H1 (cell line): ENCODE data around the gene SPOCD1. TPM values are rescaled to one million over a fixed set of nuclear protein-coding genes. Genes with fewer than 3 reads are reported as not detected.
A peak's percentile ranks its signal among the peaks of the same experiment; 100 is the strongest.

Experiments
- CTCF ChIA-PET: fragments of 300-600 bp; sonication (Branson Sonifier 250); formaldehyde crosslinking; loops from one replicate; lab custom pipeline; 2021; ENCODE audit not compliant: partially characterized antibody; lab: Charles Lee
- POLR2A ChIA-PET: fragments of 300-600 bp; sonication (Branson Sonifier 250); formaldehyde crosslinking; loops from one replicate; lab custom pipeline; 2021; ENCODE audit warnings: inconsistent platforms; ENCODE audit not compliant: partially characterized antibody; lab: Charles Lee
- DNase-seq, 2 experiments: peaks; one replicate each; pipeline versions ENCODE4 v3.0.0 to v3.0.0-alpha.2; 2010 to 2022; ENCODE audit warnings: low spot score in 2 of 2, low read depth in 1 of 2, mixed read lengths in 1 of 2
- FAIRE-seq: peaks from 2 replicates; lab custom pipeline; 2011; peaks lifted over from hg19 to GRCh38; lab: Jason Lieb, UNC
- H2AFZ ChIP-seq: 2 replicates; pipeline ENCODE4 v1.8.1; 2012; ENCODE audit warnings: low read length, inconsistent platforms
- H2AK5ac ChIP-seq: 2 replicates; pipeline ENCODE4 v1.6.1; 2013; ENCODE audit warnings: low read depth, low read length
- H2BK120ac ChIP-seq: replicated peaks from 2 replicates; pipeline ENCODE3; 2013; ENCODE audit warnings: low read depth, low read length, inconsistent platforms
- H2BK12ac ChIP-seq: 2 replicates; pipeline ENCODE4 v1.6.1; 2013; ENCODE audit warnings: low read depth, low read length
- H2BK15ac ChIP-seq: 2 replicates; pipeline ENCODE4 v1.6.1; 2013; ENCODE audit warnings: low read length
- H2BK20ac ChIP-seq: 2 replicates; pipeline ENCODE4 v1.6.1; 2013; ENCODE audit warnings: low read length
- H2BK5ac ChIP-seq: 2 replicates; pipeline ENCODE4 v1.6.1; 2013; ENCODE audit warnings: low read depth, low read length
- H3K14ac ChIP-seq: 2 replicates; pipeline ENCODE4 v1.6.1; 2013; ENCODE audit warnings: inconsistent platforms; ENCODE audit not compliant: insufficient read length
- H3K18ac ChIP-seq: 2 replicates; pipeline ENCODE4 v1.6.1; 2013; ENCODE audit warnings: low read length; ENCODE audit errors: extremely low read depth
- H3K23ac ChIP-seq: 2 replicates; pipeline ENCODE4 v1.6.1; 2013; ENCODE audit warnings: inconsistent platforms; ENCODE audit not compliant: insufficient read length
- H3K23me2 ChIP-seq: 2 replicates; pipeline ENCODE4 v1.6.1; 2013; ENCODE audit warnings: low read depth, low read length
- H3K27ac ChIP-seq: 2 replicates; pipeline ENCODE4 v1.6.1; 2011; ENCODE audit warnings: low read depth, low read length, inconsistent platforms
- H3K27me3 ChIP-seq, 4 experiments: replicated peaks in 1 of 4; 1 replicate in 1 of 4; 2 replicates in 3 of 4; pipeline versions ENCODE4 v1.6.1 to v1.8.1; 2011 to 2013; ENCODE audit warnings: low read length in 3 of 4, mild to moderate bottlenecking in 3 of 4, inconsistent platforms in 2 of 4, mixed read lengths in 2 of 4, moderate library complexity in 1 of 4; ENCODE audit not compliant: control insufficient read depth in 3 of 4, insufficient read depth in 3 of 4; ENCODE audit errors: extremely low read depth in 1 of 4
- H3K36me3 ChIP-seq, 4 experiments: 2 replicates each; pipeline versions ENCODE4 v1.6.1 to v1.8.1; 2011 to 2013; ENCODE audit warnings: mild to moderate bottlenecking in 4 of 4, low read length in 3 of 4, moderate library complexity in 2 of 4, control low read depth in 1 of 4, inconsistent platforms in 1 of 4; ENCODE audit not compliant: insufficient read depth in 4 of 4, control insufficient read depth in 2 of 4
- H3K4ac ChIP-seq: replicated peaks from 2 replicates; pipeline ENCODE3; 2013; ENCODE audit warnings: low read length, low read depth, mixed read lengths, inconsistent platforms; ENCODE audit not compliant: insufficient read length
- H3K4me1 ChIP-seq, 4 experiments: replicated peaks in 1 of 4; 1 replicate in 1 of 4; 2 replicates in 3 of 4; pipeline versions ENCODE4 v1.6.1 to v1.8.1; 2011 to 2013; ENCODE audit warnings: low read length in 3 of 4, inconsistent platforms in 2 of 4, mixed read lengths in 1 of 4; ENCODE audit not compliant: insufficient read depth in 4 of 4, control insufficient read depth in 3 of 4
- H3K4me2 ChIP-seq, 2 experiments: 2 replicates each; pipeline versions ENCODE4 v1.6.1 to v1.8.1; 2011 to 2013; ENCODE audit warnings: low read depth in 2 of 2, low read length in 2 of 2, control low read depth in 1 of 2, inconsistent platforms in 1 of 2, mild to moderate bottlenecking in 1 of 2; ENCODE audit not compliant: insufficient read depth in 1 of 2
- H3K4me3 ChIP-seq, 4 experiments: fragments of 200-600, 300-600 bp in 1 of 4; sonication (generic), shearing (Covaris generic), sonication (Bioruptor Twin) in 1 of 4; 2 replicates each; pipeline versions ENCODE4 v1.5.1 to v1.8.1; 2011 to 2016; ENCODE audit warnings: low read length in 4 of 4, low read depth in 3 of 4, control low read depth in 2 of 4, inconsistent platforms in 2 of 4, mild to moderate bottlenecking in 2 of 4, mixed read lengths in 1 of 4, moderate library complexity in 1 of 4; ENCODE audit not compliant: insufficient read depth in 2 of 4; ENCODE audit errors: extremely low read depth in 1 of 4
- H3K56ac ChIP-seq: replicated peaks from 2 replicates; pipeline ENCODE3; 2013; ENCODE audit warnings: low read depth, mild to moderate bottlenecking, mixed read lengths, low read length, inconsistent platforms; ENCODE audit not compliant: insufficient read length
- H3K79me1 ChIP-seq: 2 replicates; pipeline ENCODE4 v1.6.1; 2013; ENCODE audit warnings: low read depth, low read length, control low read depth
- H3K79me2 ChIP-seq, 2 experiments: 2 replicates each; pipeline versions ENCODE4 v1.6.1 to v1.8.1; 2012 to 2013; ENCODE audit warnings: low read length in 2 of 2, mild to moderate bottlenecking in 2 of 2, inconsistent platforms in 1 of 2; ENCODE audit not compliant: insufficient read depth in 2 of 2, control insufficient read depth in 1 of 2
- H3K9ac ChIP-seq, 4 experiments: replicated peaks in 1 of 4; 1 replicate in 1 of 4; 2 replicates in 3 of 4; pipeline versions ENCODE4 v1.6.1 to v1.8.1; 2011 to 2013; ENCODE audit warnings: low read depth in 3 of 4, low read length in 3 of 4, control low read depth in 2 of 4, mild to moderate bottlenecking in 2 of 4, moderate library complexity in 2 of 4, inconsistent platforms in 1 of 4; ENCODE audit errors: extremely low read depth in 1 of 4
- H3K9me3 ChIP-seq, 2 experiments: 2 replicates each; pipeline versions ENCODE4 v1.6.1 to v1.8.1; 2012 to 2013; ENCODE audit warnings: mild to moderate bottlenecking in 2 of 2, moderate library complexity in 2 of 2, control low read depth in 1 of 2, inconsistent platforms in 1 of 2, low read depth in 1 of 2, low read length in 1 of 2, mixed read lengths in 1 of 2; ENCODE audit not compliant: insufficient read depth in 2 of 2
- H4K20me1 ChIP-seq, 2 experiments: replicated peaks in 1 of 2; 2 replicates each; pipeline versions ENCODE3 to v1.8.1; 2011 to 2013; ENCODE audit warnings: inconsistent platforms in 2 of 2, low read length in 2 of 2, mild to moderate bottlenecking in 1 of 2; ENCODE audit not compliant: insufficient read depth in 2 of 2, control insufficient read depth in 1 of 2
- H4K5ac ChIP-seq: 2 replicates; pipeline ENCODE4 v1.6.1; 2013; ENCODE audit warnings: low read length, low read depth, mixed read lengths, inconsistent platforms; ENCODE audit not compliant: insufficient read length
- H4K8ac ChIP-seq: 2 replicates; pipeline ENCODE4 v1.8.0; 2013; ENCODE audit warnings: mild to moderate bottlenecking, moderate library complexity, low read length, inconsistent platforms; ENCODE audit not compliant: insufficient read depth; ENCODE audit errors: extremely low read depth
- H4K91ac ChIP-seq: replicated peaks from 2 replicates; pipeline ENCODE3; 2013; ENCODE audit warnings: low read length, mixed read lengths, inconsistent platforms; ENCODE audit not compliant: insufficient read length
- ATF2 ChIP-seq: IDR thresholded peaks from 2 replicates; pipeline ENCODE4 v1.6.1; 2012; ENCODE audit warnings: low read length, inconsistent platforms
- CEBPB ChIP-seq: IDR thresholded peaks from 2 replicates; pipeline ENCODE4 v1.6.1; 2012; ENCODE audit warnings: low read depth, low read length
- E2F6 ChIP-seq: IDR thresholded peaks from 2 replicates; pipeline ENCODE4 v1.6.1; 2012; ENCODE audit warnings: inconsistent platforms
- HDAC6 ChIP-seq: IDR thresholded peaks from one replicate; pipeline ENCODE4 v1.7.1; 2012; ENCODE audit warnings: low read depth, mild to moderate bottlenecking, inconsistent platforms, low read length, moderate library complexity
- KDM5A ChIP-seq: fragments of 200-600 bp; IDR thresholded peaks from 2 replicates; pipeline ENCODE4 v1.7.1; 2012; ENCODE audit warnings: mild to moderate bottlenecking, low read length, inconsistent platforms, mixed read lengths
- POU5F1 ChIP-seq: IDR thresholded peaks from 2 replicates; pipeline ENCODE4 v1.6.1; 2011; ENCODE audit warnings: low read depth, mild to moderate bottlenecking, low read length, moderate library complexity
- SAP30 ChIP-seq: fragments of 300-600 bp; sonication (generic); IDR thresholded peaks from 2 replicates; pipeline ENCODE4 v1.7.1; 2012; ENCODE audit warnings: low read length, moderate library complexity, mild to moderate bottlenecking, inconsistent platforms; ENCODE audit not compliant: insufficient read depth, insufficient replicate concordance
- SIX5 ChIP-seq: IDR thresholded peaks from 2 replicates; pipeline ENCODE4 v1.6.1; 2011; ENCODE audit warnings: mild to moderate bottlenecking, low read depth, low read length
- TCF12 ChIP-seq: IDR thresholded peaks from 2 replicates; pipeline ENCODE4 v1.6.1; 2011; ENCODE audit warnings: low read depth, mild to moderate bottlenecking, low read length
- TEAD4 ChIP-seq: IDR thresholded peaks from 2 replicates; pipeline ENCODE4 v1.6.1; 2012; ENCODE audit warnings: low read depth, low read length, inconsistent platforms, mixed read lengths
- ZNF274 ChIP-seq: IDR thresholded peaks from 2 replicates; pipeline ENCODE4 v1.7.0; 2012; ENCODE audit warnings: low read length, borderline replicate concordance; ENCODE audit errors: extremely low read depth
- WGBS, 2 experiments: shearing (Covaris generic) in 1 of 2; methylation state at CpG; one replicate each; pipeline versions ENCODE4 v1.1.6 to v1.1.7; 2013 to 2015; ENCODE audit warnings: low lambda C conversion rate in 2 of 2, mixed read lengths in 2 of 2, inconsistent platforms in 1 of 2, low coverage in 1 of 2, missing lambda C conversion rate in 1 of 2; ENCODE audit not compliant: insufficient replicate concordance in 2 of 2, insufficient coverage in 1 of 2, insufficient read length in 1 of 2; ENCODE audit errors: extremely low coverage in 1 of 2, missing lambda C conversion rate in 1 of 2; 5-methylcytosine and 5-hydroxymethylcytosine counted together
- polyA plus RNA-seq, 7 experiments: library from polyadenylated mRNA; depleted of rRNA in 3 of 7; stranded (reverse) in 5 of 7; unstranded in 2 of 7; fragments of >200 nt in 5 of 7; fragments of 200-250 nt in 2 of 7; gene quantifications; 1 replicate in 5 of 7; 2 replicates in 1 of 7; 4 replicates in 1 of 7; pipeline versions ENCODE4 v1.2.1 to v1.2.3, GENCODE V29; 2011 to 2013; ENCODE audit warnings: missing spikeins in 2 of 7, mixed read lengths in 2 of 7
- total RNA-seq: library from RNA; stranded (reverse); fragmentation: NEBNext Ultra II Directional; extraction: Animal tissue kit (Norgen Biotek cat#: 25700); gene quantifications from 2 replicates; pipeline ENCODE4 v1.2.1, GENCODE V29; 2021
- TF ChIP-seq, protein P1 (sequence below): IDR thresholded peaks from 2 replicates; pipeline ENCODE4 v1.6.1; 2012; ENCODE audit warnings: inconsistent platforms

SPOCD1 gene
- total and polyA plus RNA-seq, 2 of the 8 experiments (the other 6 are each of a cell fraction or from before 2014, with no cell fraction given), result 1.8 to 2.9 TPM

- Histone ChIP-seq H3K23me2 (peaks cover 4% of the 10 kb centered on the region; the same call in 1 of the 2 replicates), H3K4ac (no peak overlapping the region), H2BK20ac (no peak overlapping the region), H3K79me1 (peaks cover 3% of the 10 kb centered on the region), H3K27ac (no peak overlapping the region), H2BK15ac (no peak overlapping the region), H3K4me3 (no peak overlapping the region), H3K9ac (no peak overlapping the region), H3K18ac (no peak overlapping the region), H3K4me2 (no peak overlapping the region), H3K4me1 (peaks cover 17 to 36% (median 26%) of the 10 kb centered on the region in 4 experiments), H2BK120ac (no peak overlapping the region), H4K20me1 (peaks cover 0 to 6% of the 10 kb centered on the region in 2 experiments), H2BK5ac (peak overlapping the region; percentile 44; the same call in 1 of the 2 replicates), H3K36me3 (no peaks in the 10 kb centered on the region), H4K91ac (no peak overlapping the region), H3K14ac (no peak overlapping the region), H3K79me2 (peaks cover 0 to 4% of the 10 kb centered on the region in 2 experiments; a peak in 1 of 4 replicates), H2AK5ac (no peak overlapping the region), H3K27me3 (no peaks in the 10 kb centered on the region), H3K23ac (no peak overlapping the region), H4K5ac (no peak overlapping the region), H4K8ac (no peak overlapping the region), H3K56ac (no peak overlapping the region), H2BK12ac (no peak overlapping the region), H3K9me3 (no peaks in the 10 kb centered on the region), H2AFZ (no peak overlapping the region)
- WGBS, 2 experiments, result 94% methylated on average over 13 of the region's 13 CpGs; no CpG with 5 or more reads in 1 of the 2 experiments
- no peak for FAIRE-seq
- ChIA-PET POLR2A (interaction anchor here (0.9 to 2.3 kb wide), 3 partner anchors 11 to 32 kb away, joined by 3 to 9 read pairs (median 3); no protein-coding TSS in a partner anchor), CTCF (interaction anchor here (0.7 to 7.3 kb wide), 8 partner anchors 9 to 91 kb away, joined by 4 to 79 read pairs (median 8); no protein-coding TSS in a partner anchor)
- DNase-seq, result no peak
- no peak for TF ChIP-seq SIX5
- no peak for TF ChIP-seq HDAC6
- no peak for TF ChIP-seq ZNF274
- no peak for TF ChIP-seq E2F6
- no peak for TF ChIP-seq POU5F1
- TF ChIP-seq, protein P1, sequence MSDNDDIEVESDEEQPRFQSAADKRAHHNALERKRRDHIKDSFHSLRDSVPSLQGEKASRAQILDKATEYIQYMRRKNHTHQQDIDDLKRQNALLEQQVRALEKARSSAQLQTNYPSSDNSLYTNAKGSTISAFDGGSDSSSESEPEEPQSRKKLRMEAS, result no peak
- TF ChIP-seq KDM5A, result no peak
- TF ChIP-seq CEBPB, result no peak
- TF ChIP-seq TEAD4, result no peak
- no peak for TF ChIP-seq TCF12
- TF ChIP-seq SAP30, result no peak
- no peak for TF ChIP-seq ATF2
Measured at GRCh38 chr1:31756578-31756977, 59.2 kb downstream of the SPOCD1 start.
